ENCODE results near the gene PLEKHA6.

- TF ChIP-seq POLR2A (IDR thresholded peaks at IDR 0.05; ENCODE audit: low read depth, low read length) (no peak), POLR2AphosphoS5 (IDR thresholded peaks at IDR 0.05; ENCODE audit: low read depth, low read length) (no peak), POU2F2 (IDR thresholded peaks at IDR 0.05; ENCODE audit: low read depth, low read length) (no peak)
Observed at GRCh38 chr1:204259196-204259595, 100.5 kb downstream of the PLEKHA6 start.

Data from GM12891 (cell line).